Spleen (tissue), 7 donors: Measurements from ENCODE around the gene TSPAN1.

Experiments used
- CTCF ChIP-seq, 11 experiments: fragments of 200-600 bp in 7 of 11; fragments of 450-650 bp in 4 of 11; sonication (generic) in 4 of 11; IDR thresholded peaks in 8 of 11; conservative IDR thresholded peaks in 3 of 11; 1 replicate in 7 of 11; 2 replicates in 4 of 11; pipeline versions ENCODE4 v1.4.0 to v1.8.0; 2016 to 2021; ENCODE audit warnings: antibody characterized with exemption in 11 of 11, inconsistent platforms in 4 of 11, mild to moderate bottlenecking in 1 of 11
- POLR2A ChIP-seq, 3 donors: fragments of 450-650 bp; IDR thresholded peaks; one replicate each; pipeline ENCODE4 v1.5.1; 2017; ENCODE audit warnings: antibody characterized with exemption in 3 of 3, mild to moderate bottlenecking in 1 of 3
- donor health status: DM: no; HTN: no; CAD: no; lungs with moderate emphysema.
- donor health status: DM: no; HTN: no; CAD: no.
- donor health status: DM: no; HTN: no; CAD: no.

- TF ChIP-seq POLR2A (IDR thresholded peaks at IDR 0.05) (no peak), CTCF (IDR thresholded peaks at IDR 0.05 in 8 of 11, conservative IDR thresholded peaks at IDR 0.05 in 3 of 11) (peak in 1 of 11 experiments; percentile 6)
Measured at GRCh38 chr1:46166521-46167462, 8.1 kb upstream of the TSPAN1 start.
